SH-SY5Y (cell line): ENCODE data around the gene C1orf198.

Source experiments
- GATA2 ChIP-seq: IDR thresholded peaks from 2 replicates; pipeline ENCODE4 v1.6.1; 2011; ENCODE audit warnings: mild to moderate bottlenecking, low read depth, low read length
- GATA3 ChIP-seq: IDR thresholded peaks from 2 replicates; pipeline ENCODE4 v1.6.1; 2011; ENCODE audit warnings: low read depth, mild to moderate bottlenecking, low read length, moderate library complexity

DNA sequence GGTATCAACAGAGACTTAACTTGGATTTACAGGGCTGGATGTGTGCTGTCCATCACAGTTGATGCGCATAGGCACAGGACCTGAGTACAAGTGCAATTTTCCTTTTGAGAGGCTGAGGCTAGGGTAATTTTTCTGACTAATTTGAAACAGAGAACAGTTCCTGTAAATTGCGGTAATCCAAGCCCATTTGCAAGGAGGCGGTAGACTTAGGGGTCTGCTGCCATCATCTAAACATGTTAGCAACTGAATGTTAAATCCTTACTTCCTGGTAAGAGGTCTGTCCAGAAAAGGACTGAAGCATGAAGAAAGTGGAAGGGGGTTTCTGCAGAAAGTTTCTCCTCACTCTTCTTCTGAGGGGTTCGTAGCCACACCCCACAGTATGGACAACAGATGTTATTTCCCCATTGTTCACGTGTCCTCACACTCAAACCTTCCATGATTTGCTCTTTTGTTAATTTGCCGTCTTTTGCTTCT, 23.7 kb upstream of the C1orf198 start:
- TF ChIP-seq GATA3 (no peak), GATA2 (no peak)
